Spleen (tissue), 7 donors: ENCODE results near the gene LRPPRC.

ENCODE experiments used
- POLR2AphosphoS5 ChIP-seq, 3 donors: sonication (generic); formaldehyde crosslinking; IDR thresholded peaks; one replicate each; pipeline ENCODE4 v1.5.1; 2017; ENCODE audit warnings: antibody characterized with exemption in 3 of 3
- TF ChIP-seq, protein P1 (sequence below), 11 experiments: fragments of 200-600 bp in 7 of 11; fragments of 450-650 bp in 4 of 11; sonication (generic) in 4 of 11; IDR thresholded peaks in 8 of 11; conservative IDR thresholded peaks in 3 of 11; 1 replicate in 7 of 11; 2 replicates in 4 of 11; pipeline versions ENCODE4 v1.4.0 to v1.8.0; 2016 to 2021; ENCODE audit warnings: antibody characterized with exemption in 11 of 11, inconsistent platforms in 4 of 11, mild to moderate bottlenecking in 1 of 11
- donor health status: DM: no; HTN: no; CAD: no; lungs with moderate emphysema.
- donor health status: DM: no; HTN: no; CAD: no.
- donor health status: DM: no; HTN: no; CAD: no.

- no peak for TF ChIP-seq POLR2AphosphoS5 (IDR thresholded peaks at IDR 0.05)
- TF ChIP-seq, protein P1, sequence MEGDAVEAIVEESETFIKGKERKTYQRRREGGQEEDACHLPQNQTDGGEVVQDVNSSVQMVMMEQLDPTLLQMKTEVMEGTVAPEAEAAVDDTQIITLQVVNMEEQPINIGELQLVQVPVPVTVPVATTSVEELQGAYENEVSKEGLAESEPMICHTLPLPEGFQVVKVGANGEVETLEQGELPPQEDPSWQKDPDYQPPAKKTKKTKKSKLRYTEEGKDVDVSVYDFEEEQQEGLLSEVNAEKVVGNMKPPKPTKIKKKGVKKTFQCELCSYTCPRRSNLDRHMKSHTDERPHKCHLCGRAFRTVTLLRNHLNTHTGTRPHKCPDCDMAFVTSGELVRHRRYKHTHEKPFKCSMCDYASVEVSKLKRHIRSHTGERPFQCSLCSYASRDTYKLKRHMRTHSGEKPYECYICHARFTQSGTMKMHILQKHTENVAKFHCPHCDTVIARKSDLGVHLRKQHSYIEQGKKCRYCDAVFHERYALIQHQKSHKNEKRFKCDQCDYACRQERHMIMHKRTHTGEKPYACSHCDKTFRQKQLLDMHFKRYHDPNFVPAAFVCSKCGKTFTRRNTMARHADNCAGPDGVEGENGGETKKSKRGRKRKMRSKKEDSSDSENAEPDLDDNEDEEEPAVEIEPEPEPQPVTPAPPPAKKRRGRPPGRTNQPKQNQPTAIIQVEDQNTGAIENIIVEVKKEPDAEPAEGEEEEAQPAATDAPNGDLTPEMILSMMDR (IDR thresholded peaks at IDR 0.05 in 8 of 11, conservative IDR thresholded peaks at IDR 0.05 in 3 of 11): no peak
Observed at GRCh38 chr2:43854671-43855070, 141.1 kb downstream of the LRPPRC start.
